HG02973 (cell line): ENCODE measurements around the gene GFM1.
"Not testable (repeated sequence)": the region's sequence is repeated elsewhere in the genome, so short reads cannot be mapped to it uniquely, and the experiment has no call there.

ENCODE experiments used
- ATAC-seq: cut with Tn5 transposase; IDR thresholded peaks from one replicate; pipeline ENCODE4 v1.9.1; 2021; ENCODE audit warnings: moderate library complexity; ENCODE audit not compliant: unreplicated experiment

GFM1 gene

GRCh38 chr3:158672215-158673176 lies 28.2 kb downstream of the GFM1 start, which contains the start of gene LXN:
Gene LXN, minus strand, starts transcription at chr3:158672648. Its CDS starts 170 bp downstream, at chr3:158672478.
- peak; percentile 99 for ATAC-seq

GRCh38 chr3:158678687-158679086 lies 34.4 kb downstream of the GFM1 start:
- ATAC-seq, result no peak

GRCh38 chr3:158679547-158680000 lies 35.2 kb downstream of the GFM1 start:
- ATAC-seq, result no peak

GRCh38 chr3:158680861-158681260 lies 36.5 kb downstream of the GFM1 start:
- no peak for ATAC-seq

GRCh38 chr3:158683230-158683962 lies 39.1 kb downstream of the GFM1 start:
- ATAC-seq, result no peak

- no peak for ATAC-seq
Measured at GRCh38 chr3:158685159-158685558, 40.8 kb downstream of the GFM1 start.

- not testable (repeated sequence) for ATAC-seq
Measured at GRCh38 chr3:158693866-158694456, 49.6 kb downstream of the GFM1 start.

- no peak for ATAC-seq
Measured at GRCh38 chr3:158696618-158697017, 52.3 kb downstream of the GFM1 start.

- ATAC-seq, result no peak
Measured at GRCh38 chr3:158700559-158700958, 56.2 kb downstream of the GFM1 start.

GRCh38 chr3:158701420-158702065 lies 57.2 kb downstream of the GFM1 start:
- no peak for ATAC-seq

- ATAC-seq, result no peak
Measured at GRCh38 chr3:158702815-158703481, 58.6 kb downstream of the GFM1 start.

- ATAC-seq, result no peak
Measured at GRCh38 chr3:158703566-158703965, 59.2 kb downstream of the GFM1 start.

- no peak for ATAC-seq
Measured at GRCh38 chr3:158709666-158710083, 65.3 kb downstream of the GFM1 start.

- ATAC-seq, result no peak
Measured at GRCh38 chr3:158710601-158711000, 66.3 kb downstream of the GFM1 start.

- no peak for ATAC-seq
Measured at GRCh38 chr3:158711886-158712285, 67.6 kb downstream of the GFM1 start.

GRCh38 chr3:158712443-158712842 lies 68.1 kb downstream of the GFM1 start:
- no peak for ATAC-seq

GRCh38 chr3:158713094-158713499 lies 68.8 kb downstream of the GFM1 start:
- no peak for ATAC-seq

GRCh38 chr3:158717576-158717975 lies 73.2 kb downstream of the GFM1 start:
- ATAC-seq, result no peak

GRCh38 chr3:158718490-158719170 lies 74.3 kb downstream of the GFM1 start:
- ATAC-seq, result no peak

- ATAC-seq, result no peak
Measured at GRCh38 chr3:158722108-158722507, 77.8 kb downstream of the GFM1 start.
